Large intestine (tissue), 3 donors: ENCODE measurements around the gene ZFAND3. TPM values are rescaled to one million over a fixed set of nuclear protein-coding genes. Genes with fewer than 3 reads are reported as not detected.
"Not testable (repeated sequence)": the region's sequence is repeated elsewhere in the genome, so short reads cannot be mapped to it uniquely, and the experiment has no call there.

ENCODE experiments used
- DNase-seq, 2 donors: peaks; one replicate each; pipeline versions ENCODE4 v3.0.0 to v3.0.0-alpha.2; 2013
- H3K27ac ChIP-seq: one replicate; pipeline ENCODE4 v1.5.1; 2013; ENCODE audit warnings: low read length
- H3K27me3 ChIP-seq: 2 replicates; pipeline ENCODE4 v1.6.1; 2013; ENCODE audit warnings: low read length; ENCODE audit not compliant: control insufficient read depth, insufficient read depth
- H3K36me3 ChIP-seq: 2 replicates; pipeline ENCODE4 v1.6.1; 2013; ENCODE audit warnings: low read length; ENCODE audit not compliant: control insufficient read depth, insufficient read depth
- H3K4me1 ChIP-seq: one replicate; pipeline ENCODE4 v1.6.1; 2013; ENCODE audit warnings: low read length; ENCODE audit not compliant: control insufficient read depth, insufficient read depth
- H3K4me3 ChIP-seq: one replicate; pipeline ENCODE4 v1.5.1; 2013; ENCODE audit warnings: low read length
- H3K9me3 ChIP-seq: one replicate; pipeline ENCODE4 v1.6.1; 2013; ENCODE audit warnings: mild to moderate bottlenecking, low read depth, low read length, moderate library complexity; ENCODE audit not compliant: control insufficient read depth
- WGBS: methylation state at CpG from one replicate; pipeline ENCODE4 v1.1.5; 2013; ENCODE audit warnings: low lambda C conversion rate; ENCODE audit not compliant: insufficient coverage; 5-methylcytosine and 5-hydroxymethylcytosine counted together
- polyA plus RNA-seq: library from polyadenylated mRNA; unstranded; fragments of 120-200 nt; gene quantifications from one replicate; pipeline ENCODE4 v1.2.1, GENCODE V29; 2013

Gene ZFAND3
- polyA plus RNA-seq, 1 donor = 82.3 TPM

GRCh38 chr6:38113825-38114576 is 294.5 kb downstream of the ZFAND3 start:
- H3K4me3 ChIP-seq = no peak overlapping the region
- no peaks in the 10 kb centered on the region for H3K27me3 ChIP-seq

GRCh38 chr6:38114976-38115625 is 295.6 kb downstream of the ZFAND3 start:
- 20% methylated on average over 1 of the region's 2 CpGs for WGBS
- H3K9me3 ChIP-seq = no peaks in the 10 kb centered on the region
- peak overlapping the region; percentile 23 for H3K27ac ChIP-seq
- H3K4me3 ChIP-seq = no peak overlapping the region
- H3K36me3 ChIP-seq = peaks cover 21% of the 10 kb centered on the region
- DNase-seq = peak in 1 of 2 donors; percentile 44
- peaks cover 27% of the 10 kb centered on the region for H3K4me1 ChIP-seq
- no peaks in the 10 kb centered on the region for H3K27me3 ChIP-seq

More at GRCh38 chr6:38113825-38114576, 294.5 kb downstream of the ZFAND3 start:
- Histone ChIP-seq H3K36me3 (peaks cover 17% of the 10 kb centered on the region), H3K4me1 (peaks cover 27% of the 10 kb centered on the region), H3K9me3 (no peaks in the 10 kb centered on the region), H3K27ac (no peak overlapping the region)
- no peak for DNase-seq
- WGBS = no CpG with 5 or more reads among the region's 4 CpGs

GRCh38 chr6:38115626-38116008 is 296.1 kb downstream of the ZFAND3 start:
- no CpG with 5 or more reads among the region's 3 CpGs for WGBS

DNA sequence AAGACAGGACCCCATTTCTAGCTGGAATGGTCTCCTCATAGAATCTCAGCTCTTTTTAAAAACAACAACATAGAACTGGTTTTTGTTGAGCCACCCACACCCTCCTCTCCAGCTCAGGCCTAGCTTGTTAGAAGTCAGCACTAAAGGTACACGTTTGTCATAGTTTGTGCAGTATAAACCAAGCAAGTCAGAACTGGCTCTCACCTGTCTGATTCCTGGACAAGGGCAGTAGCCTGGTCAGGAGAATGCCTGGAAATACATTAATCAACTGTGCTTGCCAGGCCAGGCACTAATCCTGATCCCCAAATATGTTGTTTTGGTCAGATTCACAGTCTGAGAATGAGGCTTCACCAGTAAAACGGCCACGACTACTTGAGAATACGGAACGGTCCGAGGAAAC is 296.7 kb downstream of the ZFAND3 start:
- peaks cover 21% of the 10 kb centered on the region for H3K36me3 ChIP-seq
- no peak overlapping the region for H3K27ac ChIP-seq
- DNase-seq = no peak
- no peak overlapping the region for H3K4me3 ChIP-seq
- no CpG with 5 or more reads among the region's 6 CpGs for WGBS
- H3K4me1 ChIP-seq = peaks cover 20% of the 10 kb centered on the region
- no peaks in the 10 kb centered on the region for H3K27me3 ChIP-seq
- H3K9me3 ChIP-seq = no peaks in the 10 kb centered on the region

More at GRCh38 chr6:38115626-38116008, 296.1 kb downstream of the ZFAND3 start:
- DNase-seq = peak; percentile 27 to 69
- Histone ChIP-seq H3K4me1 (peaks cover 22% of the 10 kb centered on the region), H3K36me3 (peaks cover 21% of the 10 kb centered on the region), H3K9me3 (no peaks in the 10 kb centered on the region), H3K4me3 (no peak overlapping the region), H3K27me3 (no peaks in the 10 kb centered on the region), H3K27ac (peak overlapping the region; percentile 23)

- peaks cover 20% of the 10 kb centered on the region for H3K4me1 ChIP-seq
- DNase-seq = no peak
- no CpG with 5 or more reads among the region's 1 CpG for WGBS
- H3K27me3 ChIP-seq = no peaks in the 10 kb centered on the region
- H3K36me3 ChIP-seq = peaks cover 25% of the 10 kb centered on the region
- no peak overlapping the region for H3K27ac ChIP-seq
- no peak overlapping the region for H3K4me3 ChIP-seq
- H3K9me3 ChIP-seq = no peaks in the 10 kb centered on the region
Observed at GRCh38 chr6:38117281-38117680, 297.8 kb downstream of the ZFAND3 start.

DNA sequence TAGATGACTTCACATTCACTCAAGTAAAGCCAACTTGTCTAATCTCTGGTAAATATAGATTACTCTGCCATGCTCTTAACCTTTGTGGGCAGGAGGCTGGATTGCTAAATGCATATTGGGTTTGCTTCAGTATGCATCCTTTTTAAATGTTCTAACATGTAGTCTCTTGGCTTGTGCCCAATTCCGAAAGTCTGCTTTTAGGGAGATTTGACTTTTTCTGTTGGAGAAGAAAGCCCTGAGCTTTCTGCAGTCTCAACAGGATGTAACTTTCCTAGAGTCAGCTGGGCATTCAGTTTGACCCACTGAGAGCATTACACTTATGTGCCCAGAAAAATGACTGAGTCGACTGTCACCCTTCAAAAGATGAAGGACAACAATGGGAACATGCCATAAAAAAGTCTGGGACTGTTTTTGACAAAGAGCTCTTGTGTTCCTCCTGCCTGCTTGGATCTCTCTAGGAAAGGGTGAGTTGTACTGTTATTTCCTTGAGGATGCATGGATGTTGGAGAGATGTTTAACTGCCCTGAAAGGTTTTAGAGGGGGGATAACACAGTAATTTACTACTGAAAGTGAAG is 299.4 kb downstream of the ZFAND3 start:
- Histone ChIP-seq H3K36me3 (peaks cover 25% of the 10 kb centered on the region), H3K27me3 (no peaks in the 10 kb centered on the region), H3K4me1 (peaks cover 20% of the 10 kb centered on the region), H3K4me3 (no peak overlapping the region), H3K27ac (no peak overlapping the region), H3K9me3 (no peaks in the 10 kb centered on the region)
- DNase-seq = no peak
- WGBS = no CpG with 5 or more reads among the region's 2 CpGs

GRCh38 chr6:38119516-38119915 is 300.0 kb downstream of the ZFAND3 start:
- H3K36me3 ChIP-seq = peaks cover 25% of the 10 kb centered on the region
- WGBS = no CpG with 5 or more reads among the region's 6 CpGs

GRCh38 chr6:38124224-38124926 is 304.8 kb downstream of the ZFAND3 start:
- H3K9me3 ChIP-seq, H3K4me1 ChIP-seq, H3K27me3 ChIP-seq, H3K4me3 ChIP-seq, DNase-seq, H3K27ac ChIP-seq: not testable (repeated sequence)
- no CpG with 5 or more reads among the region's 40 CpGs for WGBS
- H3K36me3 ChIP-seq = peaks cover 13% of the 10 kb centered on the region

More at GRCh38 chr6:38119516-38119915, 300.0 kb downstream of the ZFAND3 start:
- H3K4me3 ChIP-seq = no peak overlapping the region
- H3K27ac ChIP-seq = no peak overlapping the region
- H3K27me3 ChIP-seq = no peaks in the 10 kb centered on the region
- peaks cover 14% of the 10 kb centered on the region for H3K4me1 ChIP-seq
- DNase-seq = no peak
- peaks cover 4% of the 10 kb centered on the region for H3K9me3 ChIP-seq

GRCh38 chr6:38127284-38127683 is 307.8 kb downstream of the ZFAND3 start:
- Histone ChIP-seq H3K4me3 (no peak overlapping the region), H3K27me3 (no peaks in the 10 kb centered on the region), H3K9me3 (peaks cover 6% of the 10 kb centered on the region), H3K27ac (no peak overlapping the region), H3K36me3 (peaks cover 6% of the 10 kb centered on the region), H3K4me1 (no peaks in the 10 kb centered on the region)
- no peak for DNase-seq
- 100% methylated on average over 1 of the region's 4 CpGs for whole genome bisulfite sequencing

GRCh38 chr6:38131527-38131965 is 312.0 kb downstream of the ZFAND3 start:
- Histone ChIP-seq H3K36me3 (peaks cover 12% of the 10 kb centered on the region), H3K27ac (no peak overlapping the region), H3K27me3 (no peaks in the 10 kb centered on the region), H3K4me1 (peaks cover 9% of the 10 kb centered on the region), H3K9me3 (no peaks in the 10 kb centered on the region), H3K4me3 (no peak overlapping the region)
- DNase-seq = no peak
